HepG2 (cell line): ENCODE data around the gene SERP1. TPM values are rescaled to one million over a fixed set of nuclear protein-coding genes. Genes with fewer than 3 reads are reported as not detected.

Experiments
- ATF1 ChIP-seq: IDR thresholded peaks from 2 replicates; pipeline ENCODE4 v1.6.1; 2016; ENCODE audit warnings: mild to moderate bottlenecking, control low read depth
- CCDC6 ChIP-seq: sonication (generic); formaldehyde crosslinking; IDR thresholded peaks from 2 replicates; pipeline ENCODE4 v1.8.1; 2022; ENCODE audit warnings: mild to moderate bottlenecking, missing genetic modification reagents, moderate library complexity
- CEBPB ChIP-seq: IDR thresholded peaks from 2 replicates; pipeline ENCODE4 v1.6.1; 2011; ENCODE audit warnings: low read depth, low read length, improper control_type of control experiment, borderline replicate concordance
- E2F1 ChIP-seq: sonication (generic); formaldehyde crosslinking; IDR thresholded peaks from 2 replicates; pipeline ENCODE4 v1.5.0; 2020; ENCODE audit warnings: missing genetic modification reagents
- ELF1 ChIP-seq: sonication (generic); formaldehyde crosslinking; IDR thresholded peaks from 2 replicates; pipeline ENCODE4 v1.4.0; 2020; ENCODE audit warnings: missing genetic modification reagents
- HMG20B ChIP-seq: conservative IDR thresholded peaks from 2 replicates; pipeline ENCODE4 v1.6.1; 2016; ENCODE audit warnings: missing genetic modification reagents, missing compliant biosample characterization
- HOXA7 ChIP-seq: sonication (generic); formaldehyde crosslinking; IDR thresholded peaks from 2 replicates; pipeline ENCODE4 v1.8.1; 2022; ENCODE audit warnings: mild to moderate bottlenecking, missing genetic modification reagents, moderate library complexity
- MEIS2 ChIP-seq: sonication (generic); formaldehyde crosslinking; IDR thresholded peaks from 2 replicates; pipeline ENCODE4 v1.9.0; 2021; ENCODE audit warnings: mild to moderate bottlenecking, missing genetic modification reagents
- POLR2G ChIP-seq: fragments of 200-400 bp; formaldehyde crosslinking; IDR thresholded peaks from 2 replicates; pipeline ENCODE4 v1.6.1; 2018; ENCODE audit warnings: mild to moderate bottlenecking, low read depth, low read length, moderate library complexity
- RAD21 ChIP-seq: fragments of 450-650 bp; formaldehyde crosslinking; IDR thresholded peaks from 2 replicates; pipeline ENCODE4 v1.5.0; 2020; ENCODE audit warnings: mild to moderate bottlenecking
- SP1 ChIP-seq, 2 experiments: fragments of 450-650 bp in 1 of 2; sonication (generic) in 1 of 2; formaldehyde crosslinking in 1 of 2; IDR thresholded peaks; 2 replicates each; pipeline versions ENCODE4 v1.4.0 to v1.6.1; 2016 to 2020; ENCODE audit warnings: missing genetic modification reagents in 1 of 2
- TBP ChIP-seq: sonication (generic); formaldehyde crosslinking; IDR thresholded peaks from 2 replicates; pipeline ENCODE4 v1.5.0; 2020; ENCODE audit warnings: missing genetic modification reagents
- TEAD2 ChIP-seq: sonication (generic); formaldehyde crosslinking; IDR thresholded peaks from 2 replicates; pipeline ENCODE4 v1.9.0; 2021; ENCODE audit warnings: missing genetic modification reagents
- ZBTB10 ChIP-seq: sonication (generic); formaldehyde crosslinking; IDR thresholded peaks from 2 replicates; pipeline ENCODE4 v1.4.0; 2020; ENCODE audit warnings: missing genetic modification reagents, borderline replicate concordance
- ZBTB20 ChIP-seq: sonication (generic); formaldehyde crosslinking; IDR thresholded peaks from 2 replicates; pipeline ENCODE4 v1.8.1; 2023; ENCODE audit warnings: missing genetic modification reagents, low read depth, mild to moderate bottlenecking, borderline replicate concordance
- ZC3H13 ChIP-seq: sonication (generic); formaldehyde crosslinking; IDR thresholded peaks from 2 replicates; pipeline ENCODE4 v1.8.1; 2023; ENCODE audit warnings: mild to moderate bottlenecking, missing genetic modification reagents, moderate library complexity
- ZFP82 ChIP-seq: sonication (generic); formaldehyde crosslinking; IDR thresholded peaks from 2 replicates; pipeline ENCODE4 v1.5.1; 2020; ENCODE audit warnings: mild to moderate bottlenecking, missing genetic modification reagents, borderline replicate concordance
- ZNF143 ChIP-seq: sonication (generic); formaldehyde crosslinking; IDR thresholded peaks from 2 replicates; pipeline ENCODE4 v1.4.0; 2020; ENCODE audit warnings: missing genetic modification reagents
- ZNF17 ChIP-seq: sonication (generic); formaldehyde crosslinking; IDR thresholded peaks from 2 replicates; pipeline ENCODE4 v1.5.0; 2020; ENCODE audit warnings: mild to moderate bottlenecking, missing genetic modification reagents
- ZNF230 ChIP-seq: sonication (generic); formaldehyde crosslinking; IDR thresholded peaks from 2 replicates; pipeline ENCODE4 v1.4.0; 2020; ENCODE audit warnings: mild to moderate bottlenecking, missing genetic modification reagents
- ZNF232 ChIP-seq: sonication (generic); formaldehyde crosslinking; IDR thresholded peaks from 2 replicates; pipeline ENCODE4 v1.4.0; 2020; ENCODE audit warnings: missing genetic modification reagents, borderline replicate concordance
- ZNF274 ChIP-seq: sonication (generic); formaldehyde crosslinking; IDR thresholded peaks from 2 replicates; pipeline ENCODE4 v1.5.1; 2020; ENCODE audit warnings: mild to moderate bottlenecking, missing genetic modification reagents
- ZNF326 ChIP-seq: sonication (generic); formaldehyde crosslinking; IDR thresholded peaks from 2 replicates; pipeline ENCODE4 v1.4.0; 2020; ENCODE audit warnings: missing genetic modification reagents, borderline replicate concordance
- ZNF44 ChIP-seq: sonication (generic); formaldehyde crosslinking; IDR thresholded peaks from 2 replicates; pipeline ENCODE4 v1.5.1; 2020; ENCODE audit warnings: mild to moderate bottlenecking, missing genetic modification reagents
- ZNF510 ChIP-seq: sonication (generic); formaldehyde crosslinking; IDR thresholded peaks from 2 replicates; pipeline ENCODE4 v1.4.0; 2020; ENCODE audit warnings: low read depth, mild to moderate bottlenecking, missing genetic modification reagents
- ZNF616 ChIP-seq: sonication (generic); formaldehyde crosslinking; IDR thresholded peaks from 2 replicates; pipeline ENCODE4 v1.5.0; 2020; ENCODE audit warnings: low read depth, mild to moderate bottlenecking, missing genetic modification reagents
- ZNF660 ChIP-seq: sonication (generic); formaldehyde crosslinking; IDR thresholded peaks from 2 replicates; pipeline ENCODE4 v1.5.1; 2020; ENCODE audit warnings: mild to moderate bottlenecking, low read depth, missing genetic modification reagents, borderline replicate concordance
- ZNF7 ChIP-seq: IDR thresholded peaks from 2 replicates; pipeline ENCODE4 v1.6.1; 2016; ENCODE audit warnings: missing biosample characterization, missing genetic modification reagents
- ZNF720 ChIP-seq: sonication (generic); formaldehyde crosslinking; IDR thresholded peaks from 2 replicates; pipeline ENCODE4 v1.4.0; 2020; ENCODE audit warnings: missing genetic modification reagents
- polyA plus RNA-seq, 8 experiments: library from polyadenylated mRNA; depleted of rRNA in 3 of 8; stranded (reverse) in 7 of 8; unstranded in 1 of 8; fragments of >200 nt; fragmentation: Illumina TruSeq in 4 of 8; extraction: Trizol in 4 of 8; gene quantifications; 2 replicates each; pipeline versions ENCODE4 v1.2.1 to v1.2.3, GENCODE V29; 2011 to 2016; ENCODE audit warnings: low read depth in 4 of 8, missing spikeins in 1 of 8, mixed read lengths in 1 of 8; ENCODE audit not compliant: insufficient read depth in 1 of 8
- total RNA-seq, 5 experiments: library from RNA; depleted of rRNA; stranded (reverse); fragments of >200 nt; fragmentation: Illumina TruSeq; extraction: Trizol; gene quantifications; 2 replicates each; pipeline ENCODE4 v1.2.3, GENCODE V29; 2016; ENCODE audit warnings: low read depth in 1 of 5

Gene SERP1
- total and polyA plus RNA-seq, 2 of the 13 experiments (the other 11 are each of a cell fraction or from before 2014, with no cell fraction given): 61.2 to 95.0 TPM

- 0 out of 2 replicates have a peak, but pooled peaks have one; percentile 32 for TF ChIP-seq ZNF616
- no peak for TF ChIP-seq RAD21 (CRISPR knock-in tag)
- TF ChIP-seq ZBTB10 (CRISPR knock-in tag): no peak
- TF ChIP-seq POLR2G: no peak
- TF ChIP-seq TEAD2 (CRISPR knock-in tag): no peak
- TF ChIP-seq TBP (CRISPR knock-in tag): no peak
- TF ChIP-seq ZNF232: 0 out of 2 replicates have a peak, but pooled peaks have one; percentile 17
- no peak for TF ChIP-seq CCDC6
- TF ChIP-seq CEBPB: no peak
- TF ChIP-seq MEIS2 (CRISPR knock-in tag): no peak
- TF ChIP-seq HMG20B (CRISPR knock-in tag): no peak
- no peak for TF ChIP-seq ZNF326 (CRISPR knock-in tag)
- no peak; the same call in 1 of the 2 replicates for TF ChIP-seq ZNF17 (CRISPR knock-in tag)
- TF ChIP-seq E2F1 (CRISPR knock-in tag): no peak; the same call in 1 of the 2 replicates
- TF ChIP-seq ZBTB20: no peak
- TF ChIP-seq ZNF660 (CRISPR knock-in tag): no peak
- no peak for TF ChIP-seq ZNF720 (CRISPR knock-in tag)
- TF ChIP-seq ZNF510 (CRISPR knock-in tag): no peak
- TF ChIP-seq ZNF7 (CRISPR knock-in tag): no peak
- no peak for TF ChIP-seq HOXA7 (CRISPR knock-in tag)
- TF ChIP-seq ZNF230 (CRISPR knock-in tag): no peak
- TF ChIP-seq ZNF44 (CRISPR knock-in tag): no peak
- no peak for TF ChIP-seq SP1 (IDR thresholded peaks at IDR 0.05)
- no peak for TF ChIP-seq SP1 (CRISPR knock-in tag; IDR thresholded peaks at IDR 0.05)
- peak; percentile 41; the same call in 1 of the 2 replicates for TF ChIP-seq ZNF274
- TF ChIP-seq ELF1: no peak
- TF ChIP-seq ZFP82 (CRISPR knock-in tag): no peak
- no peak for TF ChIP-seq ZNF143
- TF ChIP-seq ZC3H13 (CRISPR knock-in tag): no peak
- no peak for TF ChIP-seq ATF1
Observed at GRCh38 chr3:150545419-150546225, 674 bp downstream of the SERP1 start (continued).
